Hepatocyte (in vitro differentiated cells): ENCODE measurements around the gene MEF2B.

Source experiments
- CTCF ChIP-seq: fragments of 200-600 bp; sonication (generic); IDR thresholded peaks from 2 replicates; pipeline ENCODE4 v1.5.1; 2016; ENCODE audit warnings: antibody characterized with exemption, mild to moderate bottlenecking; ENCODE audit not compliant: poor library complexity
- EZH2phosphoT487 ChIP-seq: fragments of 200-600 bp; sonication (generic); IDR thresholded peaks from one replicate; pipeline ENCODE4 v1.6.1; 2018; ENCODE audit warnings: antibody characterized with exemption, mild to moderate bottlenecking, low read depth, moderate library complexity; ENCODE audit not compliant: unreplicated experiment, severe bottlenecking

GRCh38 chr19:19152668-19153384 lies 17.2 kb downstream of the MEF2B start:
- TF ChIP-seq CTCF (no peak), EZH2phosphoT487 (no peak)
